Lower leg skin (tissue), 4 donors: ENCODE data around the gene DHX30. TPM values are rescaled to one million over a fixed set of nuclear protein-coding genes. Genes with fewer than 3 reads are reported as not detected.
A peak's percentile ranks its signal among the peaks of the same experiment; 100 is the strongest.
"Not testable (repeated sequence)": the region's sequence is repeated elsewhere in the genome, so short reads cannot be mapped to it uniquely, and the experiment has no call there.

Experiments
- DNase-seq, 2 donors: peaks; one replicate each; pipeline ENCODE4 v3.0.0-alpha.2; 2019; ENCODE audit warnings: low spot score in 2 of 2
- H3K4me3 ChIP-seq: fragments of 200-600 bp; sonication (generic); 2 replicates; pipeline ENCODE4 v1.5.1; 2017; ENCODE audit warnings: mild to moderate bottlenecking, low read depth; ENCODE audit not compliant: poor library complexity, severe bottlenecking
- CTCF ChIP-seq, 3 donors: fragments of 450-650 bp; IDR thresholded peaks; one replicate each; pipeline ENCODE4 v1.5.1; 2016; ENCODE audit warnings: antibody characterized with exemption in 3 of 3, mild to moderate bottlenecking in 3 of 3, moderate library complexity in 2 of 3
- POLR2A ChIP-seq, 2 donors: fragments of 450-650 bp; IDR thresholded peaks; one replicate each; pipeline ENCODE4 v1.6.1; 2016 to 2017; ENCODE audit warnings: antibody characterized with exemption in 2 of 2, mild to moderate bottlenecking in 1 of 2, moderate library complexity in 1 of 2
- WGBS, 2 donors: methylation state at CpG; one replicate each; pipeline ENCODE4 v1.1.5; 2018; 5-methylcytosine and 5-hydroxymethylcytosine counted together
- intact Hi-C: fragments of 100-400 bp; cut with DNase I; formaldehyde crosslinking; loops from one replicate; pipeline ENCODE4 v1.15.0; 2023; ENCODE audit warnings: low total_unique reads
- total RNA-seq, 4 donors: library from RNA; depleted of rRNA; stranded (reverse); fragments of >200 nt; gene quantifications; one replicate each; pipeline ENCODE4 v1.1.0, GENCODE V29; 2016

Gene DHX30
- total RNA-seq, 4 donors from 2014 or later = 59.0 to 81.0 (median 66.7) TPM

DNA sequence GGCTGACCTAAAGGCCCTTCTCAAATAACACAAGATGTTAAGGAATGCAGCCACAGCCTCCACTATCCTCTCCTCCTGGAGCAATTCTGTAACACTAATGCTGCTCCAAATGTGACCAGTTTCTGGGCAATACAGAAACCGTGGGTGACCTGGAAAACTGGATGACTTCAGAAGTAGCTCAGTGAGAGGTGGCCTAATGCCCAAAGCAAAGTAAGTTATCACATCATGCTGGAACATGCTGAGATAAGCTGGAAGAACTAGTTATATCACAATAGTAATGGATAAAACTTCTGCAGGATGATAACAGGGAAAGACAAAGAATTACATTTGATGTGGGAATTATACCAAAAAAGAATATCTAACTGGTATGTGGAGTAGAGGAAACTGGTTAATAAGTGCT is 72.0 kb downstream of the DHX30 start:
- peak in 1 of 2 donors; percentile 31 for DNase-seq
- intact Hi-C loops = no loop called here
- H3K4me3 ChIP-seq = no peak overlapping the region
- WGBS, 2 donors = 33 to 64% methylated on average over 1 of the region's 1 CpG
- no peak for TF ChIP-seq POLR2A (IDR thresholded peaks at IDR 0.05)
- TF ChIP-seq CTCF (IDR thresholded peaks at IDR 0.05) = no peak

DNA sequence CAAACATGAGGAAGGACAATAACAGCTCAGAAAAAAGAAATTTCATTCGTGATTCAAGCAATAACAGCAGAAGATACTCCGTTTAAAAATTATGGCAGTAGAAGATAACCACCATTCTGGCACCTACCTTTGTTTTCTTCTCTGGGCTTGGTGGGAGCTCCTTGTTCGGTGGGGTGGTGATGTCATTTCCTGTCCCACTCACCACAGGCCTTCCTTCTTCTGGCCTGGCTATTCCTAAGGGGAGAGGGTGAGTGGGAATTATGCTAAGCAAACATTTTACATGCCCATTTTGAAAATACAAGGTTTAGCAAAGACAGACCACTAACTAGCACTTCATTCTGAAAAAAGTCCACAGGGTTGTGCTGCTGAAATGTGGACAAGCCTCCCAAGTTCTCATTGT is 74.4 kb downstream of the DHX30 start:
- 66 to 74% methylated on average over 3 of the region's 3 CpGs for WGBS, 2 donors

GRCh38 chr3:47877719-47878118 is 74.8 kb downstream of the DHX30 start:
- DNase-seq = no peak
- intact Hi-C loops = no loop called here
- TF ChIP-seq CTCF (IDR thresholded peaks at IDR 0.05) (no peak), POLR2A (IDR thresholded peaks at IDR 0.05) (no peak)
- H3K4me3 ChIP-seq = no peak overlapping the region

More for the DNA sequence above, 74.4 kb downstream of the DHX30 start:
- no peak for TF ChIP-seq CTCF (IDR thresholded peaks at IDR 0.05)
- TF ChIP-seq POLR2A (IDR thresholded peaks at IDR 0.05) = no peak
- H3K4me3 ChIP-seq = no peak overlapping the region
- intact Hi-C loops = no loop called here
- DNase-seq = peak in 1 of 2 donors; percentile 36

DNA sequence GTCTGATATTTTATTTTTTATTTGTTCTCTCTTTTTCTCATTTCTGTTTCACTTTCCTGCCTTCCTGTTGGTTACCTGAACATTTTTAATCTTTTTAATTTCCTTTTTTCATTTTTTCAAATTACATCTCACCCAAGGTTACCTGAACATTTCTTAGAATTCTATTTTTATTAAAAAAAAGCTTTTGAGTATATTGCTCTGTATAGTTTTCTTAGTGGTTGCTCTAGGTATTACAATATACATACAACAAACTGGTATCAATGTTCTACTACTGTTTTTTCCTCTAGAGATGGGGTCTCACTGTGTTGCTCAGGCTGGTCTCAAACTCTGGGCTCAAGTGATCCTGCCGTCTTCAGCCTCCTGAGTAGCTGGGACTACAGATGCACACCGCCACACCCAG is 79.4 kb downstream of the DHX30 start:
- H3K4me3 ChIP-seq = no peak overlapping the region
- DNase-seq = no peak
- intact Hi-C loops = no loop called here
- TF ChIP-seq CTCF (IDR thresholded peaks at IDR 0.05) (no peak), POLR2A (IDR thresholded peaks at IDR 0.05) (no peak)
- WGBS, 2 donors = 96 to 98% methylated on average over 2 of the region's 2 CpGs

GRCh38 chr3:47884603-47885002 is 81.7 kb downstream of the DHX30 start:
- TF ChIP-seq CTCF (IDR thresholded peaks at IDR 0.05) (no peak), POLR2A (IDR thresholded peaks at IDR 0.05) (no peak)
- no peak for DNase-seq
- intact Hi-C loops = no loop called here
- no peak overlapping the region for H3K4me3 ChIP-seq
- WGBS, 2 donors = 83 to 89% methylated on average over 3 of the region's 3 CpGs

DNA sequence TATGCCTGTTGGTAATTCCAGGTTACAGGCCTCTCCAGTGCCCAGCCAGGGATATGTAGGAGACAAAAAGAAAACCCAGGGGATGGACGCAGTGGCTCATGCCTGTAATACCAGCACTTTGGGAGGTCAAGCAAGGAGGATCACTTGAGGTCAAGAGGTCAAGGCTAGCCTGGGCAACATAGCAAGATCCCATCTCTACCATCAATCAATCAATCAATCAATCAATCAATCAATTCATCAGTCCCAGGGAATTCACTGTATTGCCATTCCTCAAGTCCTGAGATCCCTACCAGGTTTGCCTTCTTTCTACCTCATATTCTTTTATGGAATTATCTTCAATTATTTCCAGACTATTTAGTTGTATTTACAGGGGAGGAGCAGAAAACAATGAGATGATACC is 82.2 kb downstream of the DHX30 start:
- DNase-seq = peak in 1 of 2 donors; percentile 36
- TF ChIP-seq POLR2A (IDR thresholded peaks at IDR 0.05) (no peak), CTCF (IDR thresholded peaks at IDR 0.05) (no peak)
- intact Hi-C loops = no loop called here
- no peak overlapping the region for H3K4me3 ChIP-seq
- WGBS, 2 donors = 100% methylated on average over 1 of the region's 1 CpG

DNA sequence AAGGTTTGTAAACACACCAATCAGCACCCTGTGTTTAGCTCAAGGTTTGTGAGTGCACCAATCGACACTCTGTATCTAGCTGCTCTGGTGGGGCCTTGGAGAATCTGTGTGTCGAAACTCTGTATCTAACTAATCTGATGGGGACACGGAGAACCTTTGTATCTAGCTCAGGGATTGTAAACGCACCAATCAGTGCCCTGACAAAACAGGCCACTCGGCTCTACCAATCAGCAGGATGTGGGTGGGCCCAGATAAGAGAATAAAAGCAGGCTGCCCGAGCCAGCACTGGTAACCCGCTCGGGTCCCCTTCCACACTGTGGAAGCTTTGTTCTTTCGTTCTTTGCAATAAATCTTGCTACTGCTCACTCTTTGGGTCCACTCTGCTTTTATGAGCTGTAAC is 85.1 kb downstream of the DHX30 start:
- intact Hi-C loops, H3K4me3 ChIP-seq, DNase-seq: not testable (repeated sequence)
- WGBS, 2 donors = 96% methylated on average over 9 of the region's 9 CpGs
